GM13976 (cell line): ENCODE measurements around the gene RGCC.
"Not testable (repeated sequence)": the region's sequence is repeated elsewhere in the genome, so short reads cannot be mapped to it uniquely, and the experiment has no call there.

Source experiments
- DNase-seq: peaks from one replicate; pipeline ENCODE4 v3.0.0; 2012; ENCODE audit warnings: low spot score
- CTCF ChIP-seq: IDR thresholded peaks from 2 replicates; pipeline ENCODE4 v1.5.1; 2012; ENCODE audit warnings: borderline replicate concordance, mild to moderate bottlenecking; ENCODE audit not compliant: insufficient read depth; ENCODE audit errors: extremely low read depth, missing control alignments, control extremely low read depth
- in situ Hi-C: fragments of 300-500 bp; cut with MboI; formaldehyde crosslinking; loops from one replicate; pipeline ENCODE4 v1.12.0; 2022; ENCODE audit warnings: low sequenced_read_pairs, mixed read lengths, inconsistent platforms; ENCODE audit not compliant: unreplicated experiment

Gene RGCC

GRCh38 chr13:41502673-41503072 lies 45.3 kb downstream of the RGCC start:
- no peak for DNase-seq
- in situ Hi-C loops, result no loop called here
- TF ChIP-seq CTCF, result no peak

GRCh38 chr13:41503356-41503755 lies 46.0 kb downstream of the RGCC start:
- in situ Hi-C loops, result no loop called here

DNA sequence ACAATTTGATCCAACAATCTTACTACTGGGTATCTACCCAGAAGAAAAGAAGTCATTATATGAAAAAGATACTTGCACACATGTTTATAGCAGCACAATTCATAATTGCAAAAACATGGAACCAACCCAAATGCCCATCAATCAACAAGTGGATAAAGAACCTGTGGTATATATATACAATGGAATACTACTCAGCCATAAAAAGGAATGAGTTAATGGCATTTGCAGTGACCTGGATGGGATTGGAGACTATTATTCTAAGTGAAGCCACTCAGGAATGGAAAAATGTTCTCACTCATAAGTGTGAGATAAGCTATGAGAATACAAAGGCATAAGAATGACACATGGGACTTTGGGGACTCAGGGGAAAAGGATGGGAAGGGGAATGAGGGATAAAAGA lies 47.3 kb downstream of the RGCC start:
- DNase-seq, in situ Hi-C loops: not testable (repeated sequence)

More at GRCh38 chr13:41503356-41503755, 46.0 kb downstream of the RGCC start:
- no peak for DNase-seq
- TF ChIP-seq CTCF, result no peak

DNA sequence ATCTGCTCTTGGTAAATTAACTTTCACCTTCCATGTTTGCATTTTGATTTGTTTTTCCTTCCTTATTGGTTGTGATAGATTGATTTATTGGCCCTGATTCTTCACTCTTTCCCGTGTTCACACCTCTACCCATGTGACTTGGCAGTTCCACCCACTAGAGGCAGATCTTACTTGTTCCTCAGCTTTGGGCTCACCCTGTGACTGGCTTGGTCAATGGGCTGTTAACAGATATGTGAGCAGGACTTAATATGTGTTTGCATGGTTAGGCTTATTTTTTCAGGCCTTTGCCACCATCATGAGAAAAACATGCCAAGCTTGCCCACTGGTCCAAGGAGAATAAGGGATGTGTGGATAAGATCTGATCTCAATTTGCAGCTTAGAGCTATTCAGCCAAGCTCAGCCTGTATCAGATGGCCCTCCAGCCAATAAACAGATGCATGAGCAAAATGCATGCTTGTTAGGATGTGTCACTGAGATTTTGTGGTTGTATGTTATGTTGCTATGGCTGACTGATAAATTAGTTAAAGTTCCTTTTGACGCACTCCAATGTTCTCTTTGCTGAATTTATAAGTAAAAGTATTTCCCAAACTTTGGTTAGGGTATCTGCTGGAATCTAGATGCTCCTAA lies 48.0 kb downstream of the RGCC start:
- DNase-seq, result no peak
- no peak for TF ChIP-seq CTCF
- in situ Hi-C loops, result no loop called here

DNA sequence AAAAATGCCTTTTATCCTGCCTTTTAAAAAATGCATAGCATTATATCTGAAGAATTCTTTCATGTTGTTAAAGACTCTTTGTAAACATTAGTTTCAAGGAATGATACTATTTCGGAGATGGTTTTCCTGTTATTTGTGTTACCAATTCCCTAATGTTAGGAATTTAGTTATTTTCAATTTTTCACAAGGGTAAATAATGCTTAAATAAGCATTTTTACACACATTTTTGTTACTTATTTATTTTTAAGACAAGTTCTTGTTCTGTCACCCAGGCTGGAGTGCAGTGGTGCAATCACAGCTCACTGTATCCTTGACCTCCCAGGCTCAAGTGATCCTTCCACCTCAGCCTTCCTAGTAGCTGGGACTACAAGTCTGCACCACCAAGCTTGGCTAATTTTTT lies 49.0 kb downstream of the RGCC start:
- in situ Hi-C loops, result no loop called here
- no peak for TF ChIP-seq CTCF
- no peak for DNase-seq

DNA sequence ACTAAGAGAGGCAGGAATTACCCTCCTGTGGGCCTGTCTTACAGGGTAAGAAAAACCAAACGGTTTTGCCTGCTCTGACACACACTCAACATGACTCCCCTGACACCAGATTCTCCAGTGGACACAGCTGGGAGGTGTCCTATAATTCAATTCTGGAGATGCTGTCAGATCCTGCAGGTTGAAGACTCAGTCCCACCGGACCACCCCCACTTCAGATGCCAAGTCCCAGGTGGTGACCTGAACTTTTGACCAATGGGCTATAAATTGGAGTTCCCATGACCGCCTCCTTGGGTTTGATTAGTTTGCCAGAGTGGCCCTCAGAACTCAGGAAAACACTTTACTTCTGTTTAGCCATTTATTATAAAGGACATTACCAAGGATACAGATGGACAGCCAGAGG lies 52.6 kb downstream of the RGCC start:
- in situ Hi-C loops, result no loop called here
- TF ChIP-seq CTCF, result no peak
- no peak for DNase-seq

DNA sequence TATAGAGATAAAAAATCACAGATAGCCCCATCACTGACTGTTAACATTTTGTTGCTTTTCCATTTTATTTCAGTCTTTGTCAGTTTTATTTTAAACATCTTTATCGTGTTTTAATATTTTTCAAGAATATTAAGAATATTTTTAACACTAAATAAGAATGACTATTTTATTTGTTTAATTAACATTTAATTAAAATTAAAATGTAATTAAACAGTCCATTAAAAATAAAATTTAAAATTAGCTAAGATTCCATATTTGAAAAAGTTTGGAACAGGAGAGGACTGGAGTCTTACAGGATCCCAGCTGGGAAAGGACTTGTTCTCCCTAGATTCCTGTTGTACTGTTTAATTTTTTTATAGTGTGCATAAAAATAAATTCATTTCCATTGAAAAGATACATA lies 54.5 kb downstream of the RGCC start:
- DNase-seq, result no peak
- in situ Hi-C loops, result no loop called here
- TF ChIP-seq CTCF, result no peak
